Measurements from ENCODE around the gene EML5. TPM values are rescaled to one million over a fixed set of nuclear protein-coding genes. Genes with fewer than 3 reads are reported as not detected.

Gene EML5
- total and polyA plus RNA-seq, 7 donors: under 0.01 to 6.1 (median 2.5) TPM

GRCh38 chr14:88706425-88706824 lies 86.3 kb downstream of the EML5 start:
- intact Hi-C loops (cut with DNase I): no loop called here
- Histone ChIP-seq H3K27ac (no peak overlapping the region), H3K9me3 (no peaks in the 10 kb centered on the region), H3K27me3 (no peaks in the 10 kb centered on the region), H3K4me3 (no peak overlapping the region), H3K36me3 (no peaks in the 10 kb centered on the region), H3K4me1 (no peaks in the 10 kb centered on the region)
- TF ChIP-seq CTCF (IDR thresholded peaks at IDR 0.05) (no peak), EP300 (IDR thresholded peaks at IDR 0.05) (no peak), POLR2AphosphoS5 (IDR thresholded peaks at IDR 0.05) (no peak)
- DNase-seq: no peak

GRCh38 chr14:88698651-88699050 lies 94.1 kb downstream of the EML5 start:
- no peak overlapping the region for H3K4me3 ChIP-seq
- no peaks in the 10 kb centered on the region for H3K36me3 ChIP-seq
- no peak for TF ChIP-seq EP300 (IDR thresholded peaks at IDR 0.05)
- TF ChIP-seq CTCF (IDR thresholded peaks at IDR 0.05): no peak
- TF ChIP-seq POLR2AphosphoS5 (IDR thresholded peaks at IDR 0.05): no peak
- no peak for TF ChIP-seq POLR2A (IDR thresholded peaks at IDR 0.05)
- 88 to 92% methylated on average over 5 of the region's 5 CpGs for WGBS, 2 donors
- no peaks in the 10 kb centered on the region for H3K4me1 ChIP-seq
- no peaks in the 10 kb centered on the region for H3K27me3 ChIP-seq
- H3K9me3 ChIP-seq: no peaks in the 10 kb centered on the region
- H3K27ac ChIP-seq: no peak overlapping the region
- intact Hi-C loops (cut with DNase I): no loop called here
- no peak for DNase-seq

- WGBS, 2 donors: 85% methylated on average over 3 of the region's 3 CpGs
- H3K4me1 ChIP-seq: no peaks in the 10 kb centered on the region
- H3K27me3 ChIP-seq: no peaks in the 10 kb centered on the region
- TF ChIP-seq EP300 (IDR thresholded peaks at IDR 0.05): no peak
- TF ChIP-seq POLR2A (IDR thresholded peaks at IDR 0.05): no peak
- TF ChIP-seq CTCF (IDR thresholded peaks at IDR 0.05): no peak
- TF ChIP-seq POLR2AphosphoS5 (IDR thresholded peaks at IDR 0.05): no peak
- intact Hi-C loops (cut with DNase I): no loop called here
- no peak for DNase-seq
- H3K9me3 ChIP-seq: no peaks in the 10 kb centered on the region
- H3K27ac ChIP-seq: no peak overlapping the region
- no peak overlapping the region for H3K4me3 ChIP-seq
- H3K36me3 ChIP-seq: no peaks in the 10 kb centered on the region
Measured at GRCh38 chr14:88695870-88696269, 96.9 kb downstream of the EML5 start.

GRCh38 chr14:88688386-88688785 lies 104.4 kb downstream of the EML5 start:
- no peak for TF ChIP-seq POLR2A (IDR thresholded peaks at IDR 0.05)
- no peak for TF ChIP-seq POLR2AphosphoS5 (IDR thresholded peaks at IDR 0.05)
- TF ChIP-seq EP300 (IDR thresholded peaks at IDR 0.05): no peak
- TF ChIP-seq CTCF (IDR thresholded peaks at IDR 0.05): no peak

GRCh38 chr14:88683119-88683518 lies 109.6 kb downstream of the EML5 start:
- Histone ChIP-seq H3K4me3 (no peak overlapping the region), H3K27ac (no peak overlapping the region), H3K9me3 (no peaks in the 10 kb centered on the region), H3K4me1 (no peaks in the 10 kb centered on the region), H3K27me3 (no peaks in the 10 kb centered on the region), H3K36me3 (no peaks in the 10 kb centered on the region)
- TF ChIP-seq CTCF (IDR thresholded peaks at IDR 0.05) (no peak), EP300 (IDR thresholded peaks at IDR 0.05) (no peak), POLR2A (IDR thresholded peaks at IDR 0.05) (no peak)
- intact Hi-C loops (cut with DNase I): no loop called here
- 22 to 57% methylated on average over 2 of the region's 2 CpGs for WGBS, 2 donors
- no peak for DNase-seq

More at GRCh38 chr14:88688386-88688785, 104.4 kb downstream of the EML5 start:
- Histone ChIP-seq H3K9me3 (no peaks in the 10 kb centered on the region), H3K27ac (no peak overlapping the region), H3K27me3 (no peaks in the 10 kb centered on the region), H3K4me3 (no peak overlapping the region), H3K4me1 (no peaks in the 10 kb centered on the region), H3K36me3 (no peaks in the 10 kb centered on the region)
- intact Hi-C loops (cut with DNase I): no loop called here
- no peak for DNase-seq

All from sigmoid colon (tissue), 7 donors.